Retinal pigment epithelial cell (primary cell): ENCODE data around the gene PEX7.
A peak's percentile ranks its signal among the peaks of the same experiment; 100 is the strongest.
"Not testable (repeated sequence)": the region's sequence is repeated elsewhere in the genome, so short reads cannot be mapped to it uniquely, and the experiment has no call there.

Experiments
- DNase-seq: peaks from one replicate; pipeline ENCODE4 v3.0.0-alpha.2; 2010; ENCODE audit warnings: low read depth
- H3K4me3 ChIP-seq: 2 replicates; pipeline ENCODE4 v1.5.1; 2011; ENCODE audit warnings: mild to moderate bottlenecking, low read length, control low read depth, moderate library complexity
- TF ChIP-seq, protein P1 (sequence below): conservative IDR thresholded peaks from 2 replicates; pipeline ENCODE4 v1.5.1; 2011; ENCODE audit warnings: low read depth, low read length, control low read depth, inconsistent platforms

PEX7 gene

DNA sequence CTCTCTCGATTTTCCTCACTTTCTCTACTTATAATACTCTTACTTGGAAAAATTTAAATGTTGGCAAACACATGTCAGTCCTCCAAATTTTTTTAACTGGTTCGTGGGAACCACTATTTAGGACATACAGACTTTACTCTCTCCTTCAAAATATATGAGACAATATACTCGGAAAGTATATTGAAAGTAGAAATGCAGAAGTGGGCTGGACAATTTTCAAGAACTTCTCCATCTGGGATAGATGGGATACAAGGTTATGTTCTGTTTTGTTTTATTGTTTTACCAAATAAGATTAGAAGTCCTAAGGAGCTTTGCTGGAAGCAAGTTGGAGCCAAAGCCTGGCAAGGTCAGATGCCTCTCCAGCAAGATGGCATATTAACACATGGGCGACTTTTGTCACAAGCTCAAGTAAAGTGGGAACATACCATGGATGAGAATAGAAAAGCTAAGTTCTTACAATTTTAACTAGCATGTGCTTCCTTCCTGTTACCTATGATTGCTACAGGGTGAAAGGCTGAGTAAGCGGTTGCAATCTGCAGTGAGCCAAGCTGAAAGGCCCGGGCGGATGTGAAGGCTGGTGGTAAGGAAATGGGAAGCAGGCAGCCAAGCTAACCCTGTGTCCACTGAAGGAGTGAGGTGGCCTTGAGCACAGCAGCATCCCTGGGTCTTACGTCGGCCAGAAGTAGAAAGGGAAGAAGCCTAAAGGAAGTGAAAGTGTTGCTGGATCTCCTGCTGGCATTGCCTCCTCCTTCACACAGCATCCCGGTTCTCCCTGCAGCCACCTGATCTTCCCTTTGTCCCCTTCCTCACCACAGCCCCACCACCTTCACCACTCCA, 37.3 kb upstream of the PEX7 start:
- DNase-seq: no peak
- TF ChIP-seq, protein P1, sequence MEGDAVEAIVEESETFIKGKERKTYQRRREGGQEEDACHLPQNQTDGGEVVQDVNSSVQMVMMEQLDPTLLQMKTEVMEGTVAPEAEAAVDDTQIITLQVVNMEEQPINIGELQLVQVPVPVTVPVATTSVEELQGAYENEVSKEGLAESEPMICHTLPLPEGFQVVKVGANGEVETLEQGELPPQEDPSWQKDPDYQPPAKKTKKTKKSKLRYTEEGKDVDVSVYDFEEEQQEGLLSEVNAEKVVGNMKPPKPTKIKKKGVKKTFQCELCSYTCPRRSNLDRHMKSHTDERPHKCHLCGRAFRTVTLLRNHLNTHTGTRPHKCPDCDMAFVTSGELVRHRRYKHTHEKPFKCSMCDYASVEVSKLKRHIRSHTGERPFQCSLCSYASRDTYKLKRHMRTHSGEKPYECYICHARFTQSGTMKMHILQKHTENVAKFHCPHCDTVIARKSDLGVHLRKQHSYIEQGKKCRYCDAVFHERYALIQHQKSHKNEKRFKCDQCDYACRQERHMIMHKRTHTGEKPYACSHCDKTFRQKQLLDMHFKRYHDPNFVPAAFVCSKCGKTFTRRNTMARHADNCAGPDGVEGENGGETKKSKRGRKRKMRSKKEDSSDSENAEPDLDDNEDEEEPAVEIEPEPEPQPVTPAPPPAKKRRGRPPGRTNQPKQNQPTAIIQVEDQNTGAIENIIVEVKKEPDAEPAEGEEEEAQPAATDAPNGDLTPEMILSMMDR: no peak
- H3K4me3 ChIP-seq: no peak overlapping the region

DNA sequence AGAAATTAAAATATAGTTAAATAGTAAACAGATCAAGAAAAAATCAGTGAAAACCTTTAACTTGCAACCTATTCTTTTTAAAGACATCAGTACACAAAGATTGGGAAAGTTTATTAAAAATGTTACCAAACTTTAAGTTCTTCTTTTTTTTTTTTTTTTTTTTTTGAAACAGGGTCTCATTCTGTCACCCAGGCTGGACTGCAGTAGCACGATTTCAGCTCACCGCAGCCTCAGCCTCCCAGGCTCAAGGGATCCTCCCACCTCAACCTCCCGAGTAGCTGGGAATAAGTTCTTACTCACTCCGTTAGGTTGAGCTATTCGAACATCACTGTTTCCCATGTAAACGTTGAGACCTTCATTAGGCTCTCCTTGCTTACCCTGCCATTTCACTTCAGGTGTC, 35.7 kb upstream of the PEX7 start:
- no peak for DNase-seq
- H3K4me3 ChIP-seq: no peak overlapping the region
- TF ChIP-seq, protein P1: no peak

DNA sequence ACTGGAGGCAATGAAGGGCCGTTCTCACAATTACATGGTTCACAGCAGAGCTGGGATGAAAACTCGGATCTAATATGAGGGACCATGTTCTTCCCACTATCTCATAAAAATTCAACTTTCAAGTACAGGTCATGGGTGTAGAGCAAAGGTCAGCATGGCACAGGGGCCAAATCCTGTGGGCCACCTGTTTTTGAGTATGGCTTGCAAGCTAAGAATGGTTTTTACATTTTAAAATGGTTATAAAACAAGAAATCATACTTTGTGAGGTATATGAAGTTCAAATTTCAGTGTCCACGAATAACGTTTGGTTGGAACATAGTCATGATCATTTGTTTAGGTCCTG, 34.7 kb upstream of the PEX7 start:
- no peak for DNase-seq
- TF ChIP-seq, protein P1: no peak
- H3K4me3 ChIP-seq: no peak overlapping the region

GRCh38 chr6:136788069-136788902, 34.1 kb upstream of the PEX7 start:
- H3K4me3 ChIP-seq: no peak overlapping the region
- TF ChIP-seq, protein P1: no peak
- DNase-seq: peak; percentile 33

DNA sequence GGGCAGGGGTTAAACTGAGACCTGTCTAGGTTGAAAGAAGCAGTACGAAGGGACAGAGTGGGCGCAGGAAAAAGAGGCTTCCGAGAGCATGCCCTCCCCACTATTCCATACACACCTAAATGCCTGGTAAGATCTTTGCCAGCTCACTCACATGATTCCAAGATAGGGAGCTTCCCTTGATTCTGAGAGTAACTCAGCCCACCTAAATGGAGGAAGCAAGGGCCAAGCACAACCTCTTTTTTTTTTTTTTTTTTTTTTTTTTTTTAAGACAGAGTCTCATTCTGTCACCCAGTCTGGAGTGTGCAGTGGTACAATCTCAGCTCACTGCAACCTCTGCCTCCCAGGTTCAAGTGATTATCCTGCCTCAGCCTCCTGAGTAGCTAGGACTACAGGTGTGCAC, 33.0 kb upstream of the PEX7 start:
- DNase-seq, H3K4me3 ChIP-seq: not testable (repeated sequence)

DNA sequence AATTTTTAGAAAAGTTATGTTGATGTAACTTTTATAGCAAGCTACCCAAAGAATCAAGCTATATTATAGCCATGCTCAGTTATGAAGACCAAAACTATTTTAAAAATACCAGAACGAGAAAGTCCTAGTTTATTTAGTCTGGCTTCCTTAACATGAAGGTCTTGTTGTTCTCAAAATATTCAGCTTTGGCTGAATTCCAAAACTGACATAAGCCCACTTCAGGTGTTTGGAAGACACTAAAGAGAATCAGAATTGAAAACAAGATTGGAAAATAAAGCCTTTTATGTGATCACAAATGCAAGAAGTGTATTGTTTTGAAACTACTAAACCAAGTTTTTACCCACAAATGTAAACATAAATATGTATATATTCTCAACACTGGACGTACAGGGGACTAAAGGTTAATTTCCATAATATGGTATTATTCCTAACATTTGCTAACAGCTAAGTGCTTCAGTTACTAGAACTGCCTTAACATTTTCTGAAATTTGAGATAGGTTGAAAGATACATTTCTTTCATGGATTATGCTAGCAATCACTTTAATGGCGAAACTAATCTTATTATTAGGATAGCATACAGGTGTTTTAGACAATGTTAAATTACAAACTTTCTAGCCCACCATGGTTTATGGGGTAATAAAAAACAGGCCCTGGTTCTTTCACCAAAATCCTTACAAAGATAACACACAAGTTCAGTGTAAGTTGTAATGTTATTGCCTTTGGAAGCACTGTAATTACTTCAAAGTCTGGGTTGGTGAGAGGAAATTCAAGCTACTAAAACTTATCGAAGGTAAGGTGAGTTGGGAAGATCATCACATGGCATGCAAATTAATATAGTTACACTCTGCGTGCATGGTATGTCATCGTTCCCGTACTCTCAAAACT, 31.7 kb upstream of the PEX7 start:
- DNase-seq: no peak
- TF ChIP-seq, protein P1: no peak
- peak overlapping the region; percentile 81 for H3K4me3 ChIP-seq
